Coronary artery (tissue), 2 donors: ENCODE measurements around the gene P2RY10.
"Not testable (repeated sequence)": the region's sequence is repeated elsewhere in the genome, so short reads cannot be mapped to it uniquely, and the experiment has no call there.

Source experiments
- DNase-seq: peaks from one replicate; pipeline ENCODE4 v3.0.0-alpha.2; 2017; ENCODE audit warnings: low spot score
- H3K27ac ChIP-seq, 2 donors: fragments of 200-600 bp; sonication (generic); one replicate each; pipeline ENCODE4 v1.5.1; 2016 to 2019
- H3K4me3 ChIP-seq: fragments of 200-600 bp; sonication (generic); 2 replicates; pipeline ENCODE4 v1.5.1; 2016; ENCODE audit warnings: mild to moderate bottlenecking, moderate library complexity
- TF ChIP-seq, protein P1 (sequence below): fragments of 200-600 bp; sonication (generic); IDR thresholded peaks from one replicate; pipeline ENCODE4 v1.5.1; 2019; ENCODE audit warnings: antibody characterized with exemption

Gene P2RY10

DNA sequence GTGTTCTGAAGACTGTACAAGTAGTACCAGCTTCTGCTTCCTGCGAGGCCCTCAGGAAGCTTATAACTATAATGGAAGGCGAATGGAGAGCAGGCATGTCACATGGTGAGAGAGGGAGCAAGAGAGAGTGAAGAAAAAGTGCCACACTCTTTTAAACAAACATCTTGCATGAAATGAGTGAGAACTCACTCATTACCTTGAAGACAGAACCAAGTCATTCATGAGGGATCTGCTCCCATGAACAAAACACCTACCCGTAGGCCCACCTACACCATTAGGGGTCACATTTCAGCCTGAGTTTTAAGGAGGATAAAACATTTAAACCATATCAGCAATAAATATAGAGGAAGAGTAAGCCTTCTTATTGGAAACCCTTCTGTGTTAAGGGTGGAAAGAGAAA, 19.4 kb downstream of the P2RY10 start:
- Histone ChIP-seq H3K27ac (no peak overlapping the region), H3K4me3 (no peak overlapping the region)
- TF ChIP-seq, protein P1, sequence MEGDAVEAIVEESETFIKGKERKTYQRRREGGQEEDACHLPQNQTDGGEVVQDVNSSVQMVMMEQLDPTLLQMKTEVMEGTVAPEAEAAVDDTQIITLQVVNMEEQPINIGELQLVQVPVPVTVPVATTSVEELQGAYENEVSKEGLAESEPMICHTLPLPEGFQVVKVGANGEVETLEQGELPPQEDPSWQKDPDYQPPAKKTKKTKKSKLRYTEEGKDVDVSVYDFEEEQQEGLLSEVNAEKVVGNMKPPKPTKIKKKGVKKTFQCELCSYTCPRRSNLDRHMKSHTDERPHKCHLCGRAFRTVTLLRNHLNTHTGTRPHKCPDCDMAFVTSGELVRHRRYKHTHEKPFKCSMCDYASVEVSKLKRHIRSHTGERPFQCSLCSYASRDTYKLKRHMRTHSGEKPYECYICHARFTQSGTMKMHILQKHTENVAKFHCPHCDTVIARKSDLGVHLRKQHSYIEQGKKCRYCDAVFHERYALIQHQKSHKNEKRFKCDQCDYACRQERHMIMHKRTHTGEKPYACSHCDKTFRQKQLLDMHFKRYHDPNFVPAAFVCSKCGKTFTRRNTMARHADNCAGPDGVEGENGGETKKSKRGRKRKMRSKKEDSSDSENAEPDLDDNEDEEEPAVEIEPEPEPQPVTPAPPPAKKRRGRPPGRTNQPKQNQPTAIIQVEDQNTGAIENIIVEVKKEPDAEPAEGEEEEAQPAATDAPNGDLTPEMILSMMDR: no peak
- DNase-seq: no peak

DNA sequence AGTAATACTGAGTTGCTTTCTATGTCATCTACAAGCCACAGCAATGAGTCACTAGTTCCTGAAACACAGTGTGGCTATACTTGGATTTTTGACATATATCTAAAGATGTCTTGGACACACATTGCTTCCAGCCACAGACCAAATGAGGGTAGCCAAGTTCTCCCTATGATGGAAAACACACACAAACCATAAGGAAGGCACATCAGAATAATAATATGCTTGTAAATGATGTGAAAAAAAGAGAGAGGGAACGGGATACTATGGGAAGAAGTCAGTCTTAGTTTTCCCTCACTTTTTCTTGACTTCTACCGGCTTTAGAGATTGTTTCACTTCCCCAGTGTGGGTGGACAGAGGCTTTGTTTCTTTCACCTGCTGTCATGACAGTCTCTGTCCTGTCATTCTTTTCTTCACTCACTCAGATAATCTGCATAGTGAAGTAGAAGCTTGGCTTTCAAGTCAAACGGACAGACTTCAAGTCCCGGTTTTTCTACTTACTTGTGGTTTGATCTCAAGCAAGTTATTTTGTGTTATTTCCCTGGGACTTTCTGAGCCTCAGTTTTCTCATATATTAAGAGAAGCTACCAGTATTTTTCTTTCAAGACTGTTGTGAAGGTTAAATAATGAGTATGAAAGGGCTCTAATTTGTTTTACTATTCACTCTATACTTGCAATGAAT, 34.7 kb downstream of the P2RY10 start:
- Histone ChIP-seq H3K4me3 (no peak overlapping the region), H3K27ac (no peak overlapping the region)
- DNase-seq: no peak
- TF ChIP-seq, protein P1: no peak

DNA sequence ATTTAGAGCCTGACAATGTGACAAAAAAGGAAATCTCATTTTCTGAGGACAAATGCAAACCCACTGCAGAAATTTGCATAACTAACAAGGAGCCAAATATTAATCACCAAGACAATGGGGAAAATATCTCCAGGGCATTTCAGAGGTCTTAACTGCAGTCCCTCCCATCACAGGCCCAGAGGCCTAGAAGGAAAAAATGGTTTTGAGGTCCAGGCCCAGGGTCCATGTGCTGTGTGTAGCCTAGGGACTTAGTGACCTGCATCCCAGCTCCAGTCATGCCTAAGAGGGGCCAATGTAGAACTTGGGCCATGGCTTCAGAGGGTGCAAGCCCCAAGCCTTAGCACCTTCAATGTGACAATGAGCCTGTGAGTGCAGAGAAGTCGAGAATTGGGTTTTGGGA, 44.2 kb downstream of the P2RY10 start:
- no peak for DNase-seq
- Histone ChIP-seq H3K27ac (no peak overlapping the region), H3K4me3 (no peak overlapping the region)
- TF ChIP-seq, protein P1: no peak

DNA sequence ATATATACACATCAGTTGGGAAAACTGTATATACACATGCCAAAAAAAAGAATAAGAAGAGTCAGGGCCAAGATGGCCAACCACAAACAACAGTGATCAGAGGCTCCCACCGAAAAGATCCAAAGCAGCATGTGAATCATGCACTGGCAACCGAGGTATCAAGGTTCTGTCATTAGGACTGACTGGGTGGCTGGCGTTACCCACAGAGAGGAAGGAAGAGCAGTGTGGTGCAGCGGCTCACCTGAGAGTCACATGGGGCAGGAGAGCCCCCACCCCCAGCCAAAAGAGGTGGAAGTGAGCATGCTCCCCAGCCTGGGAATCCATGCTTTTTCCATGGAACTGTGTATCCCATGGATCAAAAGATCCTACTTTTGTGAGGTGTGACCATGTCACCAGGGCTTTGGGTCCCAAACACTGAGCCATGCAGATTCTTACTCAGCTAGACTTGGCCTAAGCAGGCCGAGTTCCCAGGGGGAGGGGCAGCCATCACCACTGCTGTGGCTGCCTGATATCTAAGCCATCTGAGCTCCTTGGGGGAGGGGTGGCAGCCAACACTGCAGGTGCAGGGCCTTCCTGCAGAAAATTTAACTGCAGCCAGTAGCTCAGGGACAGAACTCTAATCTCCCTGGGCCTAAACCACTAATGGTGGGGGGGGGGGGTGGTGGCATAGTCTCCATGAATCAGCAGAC, 52.8 kb downstream of the P2RY10 start:
- no peak for DNase-seq
- TF ChIP-seq, protein P1: no peak
- Histone ChIP-seq H3K4me3 (no peak overlapping the region), H3K27ac (no peak overlapping the region)

DNA sequence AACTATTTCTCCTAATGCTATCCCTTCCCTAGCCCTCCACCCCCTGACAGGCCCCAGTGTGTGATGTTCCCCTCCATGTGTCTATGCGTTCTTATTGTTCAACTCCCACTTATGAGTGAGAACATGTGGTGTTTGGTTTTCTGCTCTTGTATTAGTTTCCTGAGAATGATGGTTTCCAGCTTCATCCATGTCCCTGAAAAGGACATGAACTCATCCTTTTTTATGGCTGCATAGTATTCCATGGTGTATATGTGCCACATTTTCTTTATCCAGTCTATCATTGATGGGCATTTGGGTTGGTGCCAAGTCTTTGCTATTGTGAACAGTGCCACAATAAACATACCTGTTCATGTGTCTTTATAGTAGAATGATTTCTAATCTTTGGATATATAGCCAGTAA, 62.3 kb downstream of the P2RY10 start:
- not testable (repeated sequence) for H3K27ac ChIP-seq, H3K4me3 ChIP-seq, DNase-seq
